SK-N-SH (cell line): ENCODE data around the gene DPF1. TPM values are rescaled to one million over a fixed set of nuclear protein-coding genes. Genes with fewer than 3 reads are reported as not detected.

Experiments
- CTCF ChIA-PET: fragments of 300-600, 350-600 bp; formaldehyde crosslinking; extraction: SDS; loops from one replicate; lab custom pipeline; 2021; lab: Yijun Ruan, JAX
- POLR2A ChIA-PET: fragments of 350-600 bp; sonication (Branson Sonifier 250); formaldehyde crosslinking; extraction: SDS; loops from one replicate; lab custom pipeline; 2020; ENCODE audit warnings: antibody characterized with exemption, inconsistent platforms; lab: Yijun Ruan, JAX
- DNase-seq: peaks from one replicate; pipeline ENCODE4 v3.0.0; 2012
- H2AFZ ChIP-seq: fragments of 200-600 bp; sonication (generic); 2 replicates; pipeline ENCODE4 v1.8.1; 2016; ENCODE audit warnings: antibody characterized with exemption, mild to moderate bottlenecking, low read depth
- H3F3A ChIP-seq: fragments of 200-600 bp; sonication (generic); replicated peaks from 2 replicates; pipeline ENCODE3; 2016; ENCODE audit warnings: antibody characterized with exemption, mild to moderate bottlenecking; ENCODE audit not compliant: insufficient read depth
- H3K27ac ChIP-seq, 2 experiments: fragments of 200-500 bp in 1 of 2; fragments of 200-600 bp in 1 of 2; sonication (Bioruptor generic) in 1 of 2; sonication (generic), shearing (Covaris generic) in 1 of 2; 2 replicates each; pipeline versions ENCODE4 v1.5.1 to v1.6.1; 2014 to 2016; ENCODE audit warnings: low read depth in 2 of 2, inconsistent platforms in 1 of 2, low read length in 1 of 2, mild to moderate bottlenecking in 1 of 2, mixed read lengths in 1 of 2
- H3K27me3 ChIP-seq: fragments of 200-600 bp; sonication (generic), shearing (Covaris generic); 2 replicates; pipeline ENCODE4 v1.6.1; 2016; ENCODE audit warnings: mixed run types; ENCODE audit not compliant: insufficient read depth
- H3K36me3 ChIP-seq, 2 experiments: fragments of 200-500 bp in 1 of 2; fragments of 200-600 bp in 1 of 2; sonication (Bioruptor generic) in 1 of 2; sonication (generic) in 1 of 2; replicated peaks in 1 of 2; 2 replicates each; pipeline versions ENCODE3 to v1.5.1; 2014 to 2016; ENCODE audit warnings: low read length in 1 of 2, mild to moderate bottlenecking in 1 of 2; ENCODE audit not compliant: insufficient read depth in 2 of 2, control insufficient read depth in 1 of 2
- H3K4me1 ChIP-seq, 2 experiments: fragments of 200-500 bp in 1 of 2; fragments of 200-600 bp in 1 of 2; sonication (Bioruptor generic) in 1 of 2; sonication (generic), shearing (Covaris generic) in 1 of 2; 2 replicates each; pipeline versions ENCODE4 v1.5.1 to v1.6.1; 2014 to 2016; ENCODE audit warnings: low read depth in 1 of 2, low read length in 1 of 2, mixed run types in 1 of 2; ENCODE audit not compliant: insufficient read depth in 2 of 2, control insufficient read depth in 1 of 2
- H3K4me2 ChIP-seq: fragments of 200-600 bp; sonication (generic), shearing (Covaris generic); 2 replicates; pipeline ENCODE4 v1.6.1; 2017; ENCODE audit warnings: mixed run types
- H3K4me3 ChIP-seq, 2 experiments: fragments of 200-500 bp in 1 of 2; fragments of 200-600 bp in 1 of 2; sonication (Bioruptor generic) in 1 of 2; sonication (generic), shearing (Covaris generic) in 1 of 2; 2 replicates each; pipeline versions ENCODE4 v1.5.1 to v1.8.1; 2014 to 2016; ENCODE audit warnings: low read depth in 2 of 2, inconsistent platforms in 1 of 2, low read length in 1 of 2, mild to moderate bottlenecking in 1 of 2, mixed read lengths in 1 of 2, moderate library complexity in 1 of 2
- H3K79me2 ChIP-seq: fragments of 200-600 bp; sonication (generic); 2 replicates; pipeline ENCODE4 v1.8.1; 2017; ENCODE audit warnings: mild to moderate bottlenecking; ENCODE audit not compliant: insufficient read depth
- H3K9ac ChIP-seq: fragments of 200-600 bp; sonication (generic); 2 replicates; pipeline ENCODE4 v1.6.1; 2017; ENCODE audit warnings: mixed run types
- H3K9me2 ChIP-seq: fragments of 200-600 bp; sonication (generic); 2 replicates; pipeline ENCODE4 v1.6.1; 2017; ENCODE audit warnings: mixed run types
- H3K9me3 ChIP-seq: fragments of 200-600 bp; sonication (generic); 2 replicates; pipeline ENCODE4 v1.6.1; 2017; ENCODE audit warnings: mixed run types, mild to moderate bottlenecking, moderate library complexity
- H4K20me1 ChIP-seq: fragments of 200-600 bp; sonication (generic); 2 replicates; pipeline ENCODE4 v1.6.1; 2017; ENCODE audit warnings: mild to moderate bottlenecking, mixed run types; ENCODE audit not compliant: insufficient read depth
- CHD2 ChIP-seq: fragments of 150-350 bp; IDR thresholded peaks from 2 replicates; pipeline ENCODE4 v1.6.1; 2018; ENCODE audit warnings: low read length; ENCODE audit not compliant: partially characterized antibody
- CTCF ChIP-seq: fragments of 200-600 bp; sonication (generic); IDR thresholded peaks from 2 replicates; pipeline ENCODE4 v1.6.1; 2017; ENCODE audit warnings: antibody characterized with exemption, mild to moderate bottlenecking, moderate library complexity
- ELF1 ChIP-seq: IDR thresholded peaks from 2 replicates; pipeline ENCODE4 v1.4.0; 2012
- EP300 ChIP-seq, 2 experiments: IDR thresholded peaks; 2 replicates each; pipeline versions ENCODE4 v1.4.0 to v1.6.1; 2012; ENCODE audit warnings: borderline replicate concordance in 1 of 2, low read depth in 1 of 2, low read length in 1 of 2
- EZH2phosphoT487 ChIP-seq: fragments of 200-600 bp; sonication (generic); IDR thresholded peaks from 2 replicates; pipeline ENCODE4 v1.6.1; 2017; ENCODE audit warnings: low read depth, mixed run types, mild to moderate bottlenecking, antibody characterized with exemption, moderate library complexity, borderline replicate concordance
- FOSL2 ChIP-seq: IDR thresholded peaks from 2 replicates; pipeline ENCODE4 v1.4.0; 2012; ENCODE audit warnings: low read depth, mild to moderate bottlenecking, moderate library complexity, borderline replicate concordance
- FOXM1 ChIP-seq: IDR thresholded peaks from 2 replicates; pipeline ENCODE4 v1.4.0; 2012; ENCODE audit warnings: low read depth, mild to moderate bottlenecking
- GABPA ChIP-seq: IDR thresholded peaks from 2 replicates; pipeline ENCODE4 v1.4.0; 2012; ENCODE audit warnings: low read depth, mild to moderate bottlenecking
- JUND ChIP-seq: IDR thresholded peaks from 2 replicates; pipeline ENCODE4 v1.4.0; 2012
- POLR2AphosphoS5 ChIP-seq: IDR thresholded peaks from 2 replicates; pipeline ENCODE4 v1.6.1; 2012; ENCODE audit warnings: low read depth, low read length
- RAD21 ChIP-seq: IDR thresholded peaks from 2 replicates; pipeline ENCODE4 v1.6.1; 2012; ENCODE audit warnings: mild to moderate bottlenecking, low read length
- RXRA ChIP-seq: IDR thresholded peaks from 2 replicates; pipeline ENCODE4 v1.4.0; 2012; ENCODE audit warnings: low read depth, mild to moderate bottlenecking, borderline replicate concordance
- TAF1 ChIP-seq: IDR thresholded peaks from 2 replicates; pipeline ENCODE4 v1.6.1; 2012; ENCODE audit warnings: low read depth, mild to moderate bottlenecking, low read length, moderate library complexity, borderline replicate concordance
- USF1 ChIP-seq: IDR thresholded peaks from 2 replicates; pipeline ENCODE4 v1.4.0; 2012; ENCODE audit warnings: low read depth, borderline replicate concordance
- USF2 ChIP-seq: fragments of 150-350 bp; IDR thresholded peaks from 2 replicates; pipeline ENCODE4 v1.6.1; 2017; ENCODE audit warnings: antibody characterized with exemption, low read length, low read depth, borderline replicate concordance
- WGBS: methylation state at CpG from one replicate; pipeline ENCODE4 v1.1.6; 2017; ENCODE audit warnings: low lambda C conversion rate; 5-methylcytosine and 5-hydroxymethylcytosine counted together
- polyA plus RNA-seq, 3 experiments: library from polyadenylated mRNA; depleted of rRNA; stranded (reverse); fragments of >200 nt; gene quantifications; 2 replicates each; pipeline ENCODE4 v1.2.3, GENCODE V29; 2012

Gene DPF1
- polyA plus RNA-seq, 1 of the 3 experiments (the other 2 are of a cell fraction) = 4.8 TPM

GRCh38 chr19:38199340-38199739 lies 24.7 kb downstream of the DPF1 start:
- no peak overlapping the region for H3K4me3 ChIP-seq
- H3F3A ChIP-seq = no peaks in the 10 kb centered on the region
- H3K4me1 ChIP-seq = no peaks in the 10 kb centered on the region; a peak in 1 of 4 replicates
- TF ChIP-seq JUND (no peak), CHD2 (no peak), GABPA (no peak), ELF1 (no peak), FOSL2 (no peak), EP300 (IDR thresholded peaks at IDR 0.05; ENCODE audit: borderline replicate concordance in 1 of 2, low read depth in 1 of 2, low read length in 1 of 2) (no peak), TAF1 (no peak), CTCF (no peak), RAD21 (no peak), EZH2phosphoT487 (no peak), USF2 (no peak), RXRA (no peak), POLR2AphosphoS5 (no peak), FOXM1 (no peak), USF1 (no peak)
- H3K79me2 ChIP-seq = no peaks in the 10 kb centered on the region
- no peaks in the 10 kb centered on the region for H3K9me2 ChIP-seq
- H3K27ac ChIP-seq = no peak overlapping the region
- H3K9me3 ChIP-seq = no peaks in the 10 kb centered on the region
- no peak for DNase-seq
- WGBS = 95% methylated on average over 6 of the region's 11 CpGs
- no peaks in the 10 kb centered on the region for H4K20me1 ChIP-seq
- no peak overlapping the region for H3K4me2 ChIP-seq
- POLR2A ChIA-PET = no interaction called here
- no peak overlapping the region for H3K9ac ChIP-seq
- no peaks in the 10 kb centered on the region for H3K27me3 ChIP-seq
- no peak overlapping the region for H2AFZ ChIP-seq
- CTCF ChIA-PET = interaction anchor here (2.2 to 2.4 kb wide), 2 partner anchors 35 to 297 kb away, joined by 7 to 11 read pairs; no protein-coding TSS in a partner anchor
- H3K36me3 ChIP-seq = peaks cover 0 to 19% of the 10 kb centered on the region in 2 experiments
